Pulmonary artery endothelial cell (primary cell): ENCODE results near the gene CDK15. TPM values are rescaled to one million over a fixed set of nuclear protein-coding genes. Genes with fewer than 3 reads are reported as not detected.
A peak's percentile ranks its signal among the peaks of the same experiment; 100 is the strongest.
"Not testable (repeated sequence)": the region's sequence is repeated elsewhere in the genome, so short reads cannot be mapped to it uniquely, and the experiment has no call there.

ENCODE experiments used
- DNase-seq: peaks from one replicate; pipeline ENCODE4 v3.0.0-alpha.2; 2011; ENCODE audit warnings: low read depth, low spot score
- total RNA-seq: library from RNA; depleted of rRNA; stranded (reverse); fragments of >200 nt; gene quantifications from 2 replicates; pipeline ENCODE4 v1.2.3, GENCODE V29; 2014

The CDK15 gene
- total RNA-seq, 1 donor from 2014 or later, result not detected

- no peak for DNase-seq
Measured at GRCh38 chr2:201828220-201828619, 21.9 kb downstream of the CDK15 start.

- DNase-seq, result no peak
Measured at GRCh38 chr2:201830666-201831065, 24.3 kb downstream of the CDK15 start.

- no peak for DNase-seq
Measured at GRCh38 chr2:201831469-201831868, 25.1 kb downstream of the CDK15 start.

GRCh38 chr2:201833781-201834180, 27.4 kb downstream of the CDK15 start:
- DNase-seq, result no peak

- DNase-seq, result no peak
Measured at GRCh38 chr2:201835066-201835465, 28.7 kb downstream of the CDK15 start.

GRCh38 chr2:201837391-201837790, 31.1 kb downstream of the CDK15 start:
- DNase-seq, result no peak

GRCh38 chr2:201837824-201838431, 31.6 kb downstream of the CDK15 start:
- DNase-seq, result no peak

- DNase-seq, result no peak
Measured at GRCh38 chr2:201839727-201840126, 33.4 kb downstream of the CDK15 start.

- no peak for DNase-seq
Measured at GRCh38 chr2:201840726-201841125, 34.4 kb downstream of the CDK15 start.

- DNase-seq, result no peak
Measured at GRCh38 chr2:201842131-201842860, 36.0 kb downstream of the CDK15 start.

GRCh38 chr2:201844922-201845321, 38.6 kb downstream of the CDK15 start:
- DNase-seq, result not testable (repeated sequence)

GRCh38 chr2:201847481-201847880, 41.1 kb downstream of the CDK15 start:
- no peak for DNase-seq

- no peak for DNase-seq
Measured at GRCh38 chr2:201852462-201852861, 46.1 kb downstream of the CDK15 start.

- no peak for DNase-seq
Measured at GRCh38 chr2:201852878-201853415, 46.6 kb downstream of the CDK15 start.

GRCh38 chr2:201854221-201854801, 48.0 kb downstream of the CDK15 start:
- DNase-seq, result no peak

GRCh38 chr2:201854841-201855240, 48.5 kb downstream of the CDK15 start:
- DNase-seq, result no peak

- no peak for DNase-seq
Measured at GRCh38 chr2:201855356-201855755, 49.0 kb downstream of the CDK15 start.

- DNase-seq, result no peak
Measured at GRCh38 chr2:201857326-201857725, 51.0 kb downstream of the CDK15 start.

GRCh38 chr2:201858281-201859184, 52.2 kb downstream of the CDK15 start:
- no peak for DNase-seq

- DNase-seq, result no peak
Measured at GRCh38 chr2:201859949-201860348, 53.6 kb downstream of the CDK15 start.

- DNase-seq, result peak; percentile 29
Measured at GRCh38 chr2:201860636-201861066, 54.3 kb downstream of the CDK15 start.
